Measurements from ENCODE around the gene SLC17A1. TPM values are rescaled to one million over a fixed set of nuclear protein-coding genes. Genes with fewer than 3 reads are reported as not detected.

Gene SLC17A1
- total RNA-seq, 4 donors from 2014 or later = not detected

- TF ChIP-seq, protein P1, sequence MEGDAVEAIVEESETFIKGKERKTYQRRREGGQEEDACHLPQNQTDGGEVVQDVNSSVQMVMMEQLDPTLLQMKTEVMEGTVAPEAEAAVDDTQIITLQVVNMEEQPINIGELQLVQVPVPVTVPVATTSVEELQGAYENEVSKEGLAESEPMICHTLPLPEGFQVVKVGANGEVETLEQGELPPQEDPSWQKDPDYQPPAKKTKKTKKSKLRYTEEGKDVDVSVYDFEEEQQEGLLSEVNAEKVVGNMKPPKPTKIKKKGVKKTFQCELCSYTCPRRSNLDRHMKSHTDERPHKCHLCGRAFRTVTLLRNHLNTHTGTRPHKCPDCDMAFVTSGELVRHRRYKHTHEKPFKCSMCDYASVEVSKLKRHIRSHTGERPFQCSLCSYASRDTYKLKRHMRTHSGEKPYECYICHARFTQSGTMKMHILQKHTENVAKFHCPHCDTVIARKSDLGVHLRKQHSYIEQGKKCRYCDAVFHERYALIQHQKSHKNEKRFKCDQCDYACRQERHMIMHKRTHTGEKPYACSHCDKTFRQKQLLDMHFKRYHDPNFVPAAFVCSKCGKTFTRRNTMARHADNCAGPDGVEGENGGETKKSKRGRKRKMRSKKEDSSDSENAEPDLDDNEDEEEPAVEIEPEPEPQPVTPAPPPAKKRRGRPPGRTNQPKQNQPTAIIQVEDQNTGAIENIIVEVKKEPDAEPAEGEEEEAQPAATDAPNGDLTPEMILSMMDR (IDR thresholded peaks at IDR 0.05; ENCODE audit: low read depth) = no peak
Measured at GRCh38 chr6:25801436-25801835, 30.4 kb downstream of the SLC17A1 start.

DNA sequence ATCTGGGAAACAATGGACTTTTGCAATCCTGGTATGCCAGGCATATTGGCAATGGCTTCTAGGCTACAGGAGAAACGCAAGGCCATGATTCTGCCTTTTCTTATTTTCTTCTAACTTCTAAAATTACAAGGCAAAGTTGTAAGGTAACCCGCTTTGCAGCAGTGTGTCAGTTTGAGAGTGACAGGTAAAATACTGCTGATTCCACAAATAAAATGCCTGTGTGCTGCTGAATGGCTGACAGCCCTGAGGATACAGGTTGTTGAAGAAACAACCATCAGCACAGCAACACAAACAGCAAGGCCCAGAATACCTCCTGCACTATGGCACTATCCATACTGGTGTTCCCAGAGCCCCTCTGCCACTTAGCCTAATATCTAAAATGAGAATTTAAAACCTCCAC lies 37.1 kb downstream of the SLC17A1 start:
- TF ChIP-seq, protein P1 (IDR thresholded peaks at IDR 0.05; ENCODE audit: low read depth) = no peak

- TF ChIP-seq, protein P1 (IDR thresholded peaks at IDR 0.05; ENCODE audit: low read depth) = no peak
Measured at GRCh38 chr6:25793970-25794369, 37.9 kb downstream of the SLC17A1 start.

DNA sequence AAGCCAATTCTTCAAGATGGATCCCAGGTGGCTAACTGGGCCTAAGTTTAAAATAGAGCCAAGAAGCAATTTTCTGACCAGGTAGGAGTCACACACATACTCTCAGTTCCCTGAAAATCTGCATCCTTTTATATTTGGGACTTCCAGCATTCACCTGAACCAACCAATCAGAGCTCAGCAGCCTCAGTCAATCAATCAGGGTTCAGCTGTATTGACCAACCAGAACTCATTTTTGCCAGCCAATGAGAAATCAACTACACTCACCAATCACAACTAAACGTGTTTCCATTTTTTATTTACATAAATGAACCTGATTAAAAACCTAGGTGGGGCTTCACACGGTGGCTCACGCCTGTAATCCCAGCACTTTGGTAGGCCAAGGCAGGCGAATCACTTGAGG lies 39.8 kb downstream of the SLC17A1 start:
- TF ChIP-seq, protein P1 (IDR thresholded peaks at IDR 0.05; ENCODE audit: low read depth) = no peak

DNA sequence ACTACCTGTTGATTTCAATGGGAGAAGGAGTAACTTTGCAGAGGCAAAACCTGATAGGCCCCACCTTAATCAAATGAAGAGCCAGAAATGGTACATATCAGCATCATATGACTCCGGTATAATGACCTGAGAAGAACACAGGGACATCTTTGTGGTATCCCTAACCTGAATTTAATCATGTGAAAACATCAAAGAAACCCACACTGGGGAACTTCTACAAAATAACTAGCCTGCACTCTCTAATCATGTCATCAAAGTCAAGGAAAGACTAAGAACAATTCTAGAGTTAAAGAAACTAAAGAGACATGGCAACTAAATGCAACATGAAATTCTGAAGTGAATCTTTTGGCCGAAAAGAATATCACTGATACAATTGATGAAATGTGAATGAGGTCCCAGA lies 42.4 kb downstream of the SLC17A1 start:
- TF ChIP-seq, protein P1 (IDR thresholded peaks at IDR 0.05; ENCODE audit: low read depth) = no peak

DNA sequence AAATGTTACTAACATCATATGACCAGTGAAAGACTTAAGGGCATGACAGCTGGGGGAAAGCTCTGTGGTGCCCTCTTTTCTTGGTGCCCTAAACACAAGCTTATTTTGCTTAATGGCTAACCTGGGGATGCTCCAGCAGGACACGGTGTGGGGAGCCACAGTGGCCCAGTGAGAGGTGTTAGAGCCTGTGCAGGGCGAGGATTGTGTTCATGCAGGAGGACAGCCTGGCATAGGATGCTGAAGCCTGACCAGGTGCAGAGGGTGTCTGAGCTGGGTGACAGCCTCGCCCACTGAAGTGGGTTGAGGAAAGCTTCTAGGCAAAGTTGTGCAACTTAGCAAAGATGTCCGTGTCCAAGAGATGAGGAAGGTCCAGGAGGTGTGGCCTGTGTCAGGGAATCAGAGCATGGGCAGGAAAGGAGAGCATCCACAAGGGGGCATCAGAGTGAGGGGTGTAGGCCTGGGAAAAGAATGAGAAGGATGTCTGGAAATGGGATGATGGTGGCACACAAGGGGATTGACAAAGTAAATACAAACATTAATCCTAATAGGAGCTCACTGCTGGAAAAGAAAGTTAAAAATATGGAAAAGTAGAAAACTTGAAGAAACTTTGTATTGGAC lies 43.4 kb downstream of the SLC17A1 start:
- TF ChIP-seq, protein P1 (IDR thresholded peaks at IDR 0.05; ENCODE audit: low read depth) = no peak

DNA sequence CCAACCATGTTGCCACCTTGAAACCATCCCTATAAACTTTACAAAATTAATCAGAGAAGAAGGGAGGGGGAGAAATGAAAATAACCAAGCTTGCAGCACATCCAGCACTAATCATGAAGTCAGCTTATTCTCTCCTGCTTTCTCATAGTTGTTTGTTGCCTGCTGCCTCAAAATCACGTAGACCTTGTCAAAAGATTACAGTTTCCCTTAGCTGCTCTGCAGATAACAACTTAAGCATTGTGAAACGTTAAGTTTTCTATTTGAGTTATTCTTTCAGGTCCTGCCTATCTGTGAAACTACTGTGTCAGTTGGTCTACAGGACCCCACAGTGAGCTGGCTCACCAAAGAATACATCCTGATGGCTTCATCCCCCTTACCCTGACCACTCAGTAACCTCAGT lies 44.4 kb downstream of the SLC17A1 start:
- TF ChIP-seq, protein P1 (IDR thresholded peaks at IDR 0.05; ENCODE audit: low read depth) = no peak
